NB4 (cell line): ENCODE measurements around the gene BBS12.

Experiments
- MAX ChIP-seq: IDR thresholded peaks from 2 replicates; pipeline ENCODE4 v1.6.1; 2011; ENCODE audit warnings: low read depth, low read length
- MYC ChIP-seq: IDR thresholded peaks from 2 replicates; pipeline ENCODE4 v1.6.1; 2011; ENCODE audit warnings: low read depth, low read length
- POLR2A ChIP-seq: IDR thresholded peaks from 2 replicates; pipeline ENCODE4 v1.6.1; 2011; ENCODE audit warnings: mild to moderate bottlenecking; ENCODE audit not compliant: insufficient read length; ENCODE audit errors: extremely low read depth
- TF ChIP-seq, protein P1 (sequence below): IDR thresholded peaks from one replicate; pipeline ENCODE4 v1.5.1; 2012; ENCODE audit warnings: low read depth, low read length

- TF ChIP-seq, protein P1, sequence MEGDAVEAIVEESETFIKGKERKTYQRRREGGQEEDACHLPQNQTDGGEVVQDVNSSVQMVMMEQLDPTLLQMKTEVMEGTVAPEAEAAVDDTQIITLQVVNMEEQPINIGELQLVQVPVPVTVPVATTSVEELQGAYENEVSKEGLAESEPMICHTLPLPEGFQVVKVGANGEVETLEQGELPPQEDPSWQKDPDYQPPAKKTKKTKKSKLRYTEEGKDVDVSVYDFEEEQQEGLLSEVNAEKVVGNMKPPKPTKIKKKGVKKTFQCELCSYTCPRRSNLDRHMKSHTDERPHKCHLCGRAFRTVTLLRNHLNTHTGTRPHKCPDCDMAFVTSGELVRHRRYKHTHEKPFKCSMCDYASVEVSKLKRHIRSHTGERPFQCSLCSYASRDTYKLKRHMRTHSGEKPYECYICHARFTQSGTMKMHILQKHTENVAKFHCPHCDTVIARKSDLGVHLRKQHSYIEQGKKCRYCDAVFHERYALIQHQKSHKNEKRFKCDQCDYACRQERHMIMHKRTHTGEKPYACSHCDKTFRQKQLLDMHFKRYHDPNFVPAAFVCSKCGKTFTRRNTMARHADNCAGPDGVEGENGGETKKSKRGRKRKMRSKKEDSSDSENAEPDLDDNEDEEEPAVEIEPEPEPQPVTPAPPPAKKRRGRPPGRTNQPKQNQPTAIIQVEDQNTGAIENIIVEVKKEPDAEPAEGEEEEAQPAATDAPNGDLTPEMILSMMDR: no peak
- TF ChIP-seq POLR2A: no peak
- TF ChIP-seq MAX: no peak
- TF ChIP-seq MYC: no peak
Measured at GRCh38 chr4:122764821-122765215, 32.3 kb downstream of the BBS12 start.
